OCI-LY7 (cell line): ENCODE measurements around the gene FOS. TPM values are rescaled to one million over a fixed set of nuclear protein-coding genes. Genes with fewer than 3 reads are reported as not detected.

ENCODE experiments used
- BruUV-seq: library from RNA; stranded (reverse); fragments of 400-500 nt; replicated peaks from 2 replicates; lab custom pipeline; 2021; lab: Mats Ljungman, UMichigan
- CTCF ChIA-PET: fragments of 300-600 bp; sonication (Branson Sonifier 250); formaldehyde crosslinking; loops from one replicate; lab custom pipeline; 2022; ENCODE audit warnings: antibody characterized with exemption; ENCODE audit not compliant: unreplicated experiment; lab: Charles Lee
- POLR2A ChIA-PET: fragments of 300-600 bp; sonication (Branson Sonifier 250); formaldehyde crosslinking; loops from one replicate; lab custom pipeline; 2022; ENCODE audit warnings: antibody characterized with exemption; lab: Charles Lee
- DNase-seq: peaks from one replicate; pipeline ENCODE4 v3.0.0-alpha.2; 2015; ENCODE audit warnings: low spot score
- H2AFZ ChIP-seq: fragments of 200-600 bp; sonication (generic), shearing (Covaris generic); 2 replicates; pipeline ENCODE4 v1.6.1; 2014; ENCODE audit warnings: mild to moderate bottlenecking, antibody characterized with exemption, low read length, moderate library complexity
- H3K27ac ChIP-seq: fragments of 200-600 bp; sonication (generic); 2 replicates; pipeline ENCODE4 v1.5.1; 2014; ENCODE audit warnings: mixed run types, low read depth, mild to moderate bottlenecking, moderate library complexity, low read length, inconsistent platforms; ENCODE audit not compliant: poor library complexity, severe bottlenecking
- H3K36me3 ChIP-seq: fragments of 200-600 bp; sonication (generic); 2 replicates; pipeline ENCODE4 v1.6.1; 2014; ENCODE audit warnings: mild to moderate bottlenecking, antibody characterized with exemption, low read length, moderate library complexity, mixed read lengths; ENCODE audit not compliant: insufficient read depth
- H3K4me1 ChIP-seq: fragments of 200-600 bp; sonication (generic); 2 replicates; pipeline ENCODE4 v1.5.1; 2014; ENCODE audit warnings: mild to moderate bottlenecking, low read length; ENCODE audit not compliant: insufficient read depth, poor library complexity, severe bottlenecking
- H3K4me2 ChIP-seq: fragments of 200-600 bp; sonication (generic); 2 replicates; pipeline ENCODE4 v1.6.1; 2014; ENCODE audit warnings: mild to moderate bottlenecking, low read length
- H3K4me3 ChIP-seq: fragments of 200-600 bp; sonication (generic); 2 replicates; pipeline ENCODE4 v1.5.1; 2014; ENCODE audit warnings: mild to moderate bottlenecking, low read depth, low read length; ENCODE audit not compliant: poor library complexity, severe bottlenecking
- H3K79me2 ChIP-seq: fragments of 200-600 bp; sonication (generic); 2 replicates; pipeline ENCODE4 v1.6.1; 2016; ENCODE audit warnings: low read depth, mild to moderate bottlenecking, low read length, moderate library complexity, mixed read lengths; ENCODE audit not compliant: insufficient read depth
- H3K9me2 ChIP-seq: fragments of 200-600 bp; sonication (generic); 2 replicates; pipeline ENCODE4 v1.6.1; 2016; ENCODE audit warnings: mild to moderate bottlenecking, low read length, mixed read lengths; ENCODE audit not compliant: insufficient read depth
- H3K9me3 ChIP-seq: fragments of 200-600 bp; sonication (generic); 2 replicates; pipeline ENCODE4 v1.6.1; 2014; ENCODE audit warnings: mild to moderate bottlenecking, mixed run types, low read length, mixed read lengths
- H4K20me1 ChIP-seq: fragments of 200-600 bp; sonication (generic); 2 replicates; pipeline ENCODE4 v1.6.1; 2014; ENCODE audit warnings: mild to moderate bottlenecking, antibody characterized with exemption, low read length, moderate library complexity, mixed read lengths; ENCODE audit not compliant: insufficient read depth
- CTCF ChIP-seq: fragments of 200-600 bp; sonication (generic); conservative IDR thresholded peaks from 2 replicates; pipeline ENCODE4 v1.5.1; 2014; ENCODE audit warnings: mild to moderate bottlenecking, antibody characterized with exemption, low read length, moderate library complexity, mixed read lengths
- EZH2phosphoT487 ChIP-seq: fragments of 200-600 bp; sonication (generic); IDR thresholded peaks from 2 replicates; pipeline ENCODE4 v1.6.1; 2018; ENCODE audit warnings: low read depth, borderline replicate concordance, mild to moderate bottlenecking, mixed run types, antibody characterized with exemption, low read length, moderate library complexity, mixed read lengths
- intact Hi-C: fragments of 100-400 bp; cut with micrococcal nuclease; formaldehyde crosslinking; loops from one replicate; pipeline ENCODE4 v1.10.0; 2022; ENCODE audit not compliant: unreplicated experiment
- small RNA-seq: library from RNA; depleted of rRNA; stranded (forward); fragments of <200 nt; gene quantifications from one replicate; pipeline ENCODE3, GENCODE V24; 2014
- total RNA-seq, 2 experiments: library from RNA; depleted of rRNA in 1 of 2; stranded (reverse); fragments of >200 nt in 1 of 2; shearing (Covaris generic) in 1 of 2; gene quantifications; 2 replicates each; pipeline ENCODE4 v1.2.3, GENCODE V29; 2014 to 2022

Gene FOS
- total RNA-seq, 2 experiments from 2014 or later, result 3.3 to 16.9 TPM

- Histone ChIP-seq H3K79me2 (no peaks in the 10 kb centered on the region), H3K9me2 (no peaks in the 10 kb centered on the region), H3K36me3 (no peaks in the 10 kb centered on the region), H3K9me3 (no peaks in the 10 kb centered on the region), H3K4me1 (peaks cover 3% of the 10 kb centered on the region), H3K27ac (no peak overlapping the region), H4K20me1 (no peaks in the 10 kb centered on the region), H2AFZ (no peak overlapping the region), H3K4me2 (no peak overlapping the region), H3K4me3 (no peak overlapping the region)
- no peak for TF ChIP-seq CTCF
- no peak for TF ChIP-seq EZH2phosphoT487
- CTCF ChIA-PET, result interaction anchor here (0.7 kb wide), 1 partner anchor 34 kb away, joined by 3 read pairs; no protein-coding TSS in a partner anchor
- DNase-seq, result no peak
- BruUV-seq, result no TSS peak
- intact Hi-C loops, result no loop called here
- POLR2A ChIA-PET, result interaction anchor here (1.4 kb wide), 1 partner anchor 60 kb away, joined by 4 read pairs; no protein-coding TSS in a partner anchor
Measured at GRCh38 chr14:75329369-75329768, 50.7 kb downstream of the FOS start.

GRCh38 chr14:75331471-75331870, 52.8 kb downstream of the FOS start:
- no TSS peak for BruUV-seq
- ChIA-PET CTCF (no interaction called here), POLR2A (interaction anchor here (0.7 kb wide), 2 partner anchors 71 to 155 kb away, joined by 3 read pairs; no protein-coding TSS in a partner anchor)
- H3K9me3 ChIP-seq, result no peaks in the 10 kb centered on the region
- intact Hi-C loops, result no loop called here
- H3K4me2 ChIP-seq, result no peak overlapping the region
- no peaks in the 10 kb centered on the region for H3K79me2 ChIP-seq
- H3K4me3 ChIP-seq, result no peak overlapping the region
- H3K9me2 ChIP-seq, result no peaks in the 10 kb centered on the region
- no peak for TF ChIP-seq EZH2phosphoT487
- no peak for TF ChIP-seq CTCF
- H2AFZ ChIP-seq, result no peak overlapping the region
- no peaks in the 10 kb centered on the region for H4K20me1 ChIP-seq
- H3K27ac ChIP-seq, result no peak overlapping the region
- no peaks in the 10 kb centered on the region for H3K36me3 ChIP-seq
- DNase-seq, result no peak
- peaks cover 6% of the 10 kb centered on the region for H3K4me1 ChIP-seq

Small RNA genes lying within 50 kb of the gene (small RNA-seq; reads per million reads assigned to genes)
- gene RF00004, result not detected

Other genes with a start within 250 kb of the FOS start
- 5.1 and 6.6 TPM in 2 replicates for gene MLH3, start 227.4 kb upstream of the FOS start, total RNA-seq (2014; rRNA removed; shearing (Covaris generic))
- gene MLH3, start 227.4 kb upstream of the FOS start, total RNA-seq (2022), result 6.1 and 6.7 TPM in 2 replicates
- 97.5 and 121 TPM in 2 replicates for gene ACYP1, start 214.8 kb upstream of the FOS start, total RNA-seq (2014; rRNA removed; shearing (Covaris generic))
- gene ACYP1, start 214.8 kb upstream of the FOS start, total RNA-seq (2022), result 65.0 and 80.9 TPM in 2 replicates
- 3.2 and 3.4 TPM in 2 replicates for gene ZC2HC1C, start 209.2 kb upstream of the FOS start, total RNA-seq (2014; rRNA removed; shearing (Covaris generic))
- gene ZC2HC1C, start 209.2 kb upstream of the FOS start, total RNA-seq (2022), result 1.2 and 3.7 TPM in 2 replicates
- gene NEK9, start 151.8 kb upstream of the FOS start, total RNA-seq (2014; rRNA removed; shearing (Covaris generic)), result 58.3 and 65.8 TPM in 2 replicates
- 82.6 and 86.4 TPM in 2 replicates for gene NEK9, start 151.8 kb upstream of the FOS start, total RNA-seq (2022)
- 63.1 and 129 TPM in 2 replicates for gene TMED10, start 102.2 kb upstream of the FOS start, total RNA-seq (2014; rRNA removed; shearing (Covaris generic))
- 221 and 232 TPM in 2 replicates for gene TMED10, start 102.2 kb upstream of the FOS start, total RNA-seq (2022)
- gene JDP2, start 149.2 kb downstream of the FOS start, total RNA-seq (2014; rRNA removed; shearing (Covaris generic)), result 53.7 and 62.7 TPM in 2 replicates
- 44.5 and 45.7 TPM in 2 replicates for gene JDP2, start 149.2 kb downstream of the FOS start, total RNA-seq (2022)
- 0.98 and 5.3 TPM in 2 replicates for gene BATF, start 243.6 kb downstream of the FOS start, total RNA-seq (2014; rRNA removed; shearing (Covaris generic))
- gene BATF, start 243.6 kb downstream of the FOS start, total RNA-seq (2022), result 1.1 and 1.5 TPM in 2 replicates